Body of pancreas (tissue), 4 donors: Measurements from ENCODE around the gene ATG2B.

Source experiments
- POLR2A ChIP-seq, 3 donors: fragments of 450-650 bp; IDR thresholded peaks; one replicate each; pipeline ENCODE4 v1.6.1; 2016; ENCODE audit warnings: antibody characterized with exemption in 3 of 3, mild to moderate bottlenecking in 2 of 3
- TF ChIP-seq, protein P1 (sequence below), 7 experiments: fragments of 450-650 bp in 4 of 7; fragments of 200-600 bp in 3 of 7; sonication (generic) in 3 of 7; IDR thresholded peaks; one replicate each; pipeline ENCODE4 v1.5.1; 2016 to 2019; ENCODE audit warnings: antibody characterized with exemption in 7 of 7

DNA sequence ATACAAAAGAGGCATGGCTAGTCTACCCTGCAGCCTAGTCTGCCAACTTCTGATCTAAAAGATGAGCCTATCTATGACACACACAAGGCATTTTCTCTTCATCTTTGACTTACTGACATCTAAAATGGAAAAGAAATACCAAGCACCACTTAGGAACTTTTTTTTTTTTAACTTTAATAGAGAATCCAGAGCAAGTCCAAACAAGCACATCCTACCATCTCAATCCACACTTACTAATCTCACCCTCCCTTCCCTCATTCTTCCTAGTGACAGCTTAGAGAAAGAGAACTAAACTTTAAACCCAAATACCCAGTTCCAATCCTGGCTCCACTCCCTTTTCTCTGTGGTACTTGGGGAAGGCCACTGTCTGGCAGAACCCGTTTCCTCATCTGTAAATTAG, 75.3 kb downstream of the ATG2B start:
- TF ChIP-seq, protein P1, sequence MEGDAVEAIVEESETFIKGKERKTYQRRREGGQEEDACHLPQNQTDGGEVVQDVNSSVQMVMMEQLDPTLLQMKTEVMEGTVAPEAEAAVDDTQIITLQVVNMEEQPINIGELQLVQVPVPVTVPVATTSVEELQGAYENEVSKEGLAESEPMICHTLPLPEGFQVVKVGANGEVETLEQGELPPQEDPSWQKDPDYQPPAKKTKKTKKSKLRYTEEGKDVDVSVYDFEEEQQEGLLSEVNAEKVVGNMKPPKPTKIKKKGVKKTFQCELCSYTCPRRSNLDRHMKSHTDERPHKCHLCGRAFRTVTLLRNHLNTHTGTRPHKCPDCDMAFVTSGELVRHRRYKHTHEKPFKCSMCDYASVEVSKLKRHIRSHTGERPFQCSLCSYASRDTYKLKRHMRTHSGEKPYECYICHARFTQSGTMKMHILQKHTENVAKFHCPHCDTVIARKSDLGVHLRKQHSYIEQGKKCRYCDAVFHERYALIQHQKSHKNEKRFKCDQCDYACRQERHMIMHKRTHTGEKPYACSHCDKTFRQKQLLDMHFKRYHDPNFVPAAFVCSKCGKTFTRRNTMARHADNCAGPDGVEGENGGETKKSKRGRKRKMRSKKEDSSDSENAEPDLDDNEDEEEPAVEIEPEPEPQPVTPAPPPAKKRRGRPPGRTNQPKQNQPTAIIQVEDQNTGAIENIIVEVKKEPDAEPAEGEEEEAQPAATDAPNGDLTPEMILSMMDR (IDR thresholded peaks at IDR 0.05), result no peak
- no peak for TF ChIP-seq POLR2A (IDR thresholded peaks at IDR 0.05)
